ENCODE data around the gene CDK11A.
"Not testable (repeated sequence)": the region's sequence is repeated elsewhere in the genome, so short reads cannot be mapped to it uniquely, and the experiment has no call there.

The CDK11A gene

DNA sequence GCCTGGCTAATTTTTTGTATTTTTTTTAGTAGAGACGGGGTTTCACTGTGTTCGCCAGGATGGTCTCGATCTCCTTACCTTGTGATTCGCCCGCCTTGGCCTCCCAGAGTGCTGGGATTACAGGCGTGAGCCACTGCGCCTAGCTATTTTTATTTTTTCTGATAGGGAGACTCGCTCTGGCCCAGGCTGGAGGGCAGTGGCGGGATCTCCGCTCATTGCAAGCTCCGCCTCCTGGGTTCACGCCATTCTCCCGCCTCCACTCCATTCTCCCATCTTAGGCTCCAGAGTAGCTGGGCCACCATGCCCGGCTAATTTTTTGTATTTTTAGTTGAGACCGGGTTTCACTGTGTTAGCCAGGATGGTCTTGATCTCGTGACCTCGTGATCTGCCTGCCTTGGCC, 1.9 kb upstream of the CDK11A start:
- not testable (repeated sequence) for DNase-seq (ENCODE audit: low read depth in 1 of 2, low spot score in 1 of 2)

DNA sequence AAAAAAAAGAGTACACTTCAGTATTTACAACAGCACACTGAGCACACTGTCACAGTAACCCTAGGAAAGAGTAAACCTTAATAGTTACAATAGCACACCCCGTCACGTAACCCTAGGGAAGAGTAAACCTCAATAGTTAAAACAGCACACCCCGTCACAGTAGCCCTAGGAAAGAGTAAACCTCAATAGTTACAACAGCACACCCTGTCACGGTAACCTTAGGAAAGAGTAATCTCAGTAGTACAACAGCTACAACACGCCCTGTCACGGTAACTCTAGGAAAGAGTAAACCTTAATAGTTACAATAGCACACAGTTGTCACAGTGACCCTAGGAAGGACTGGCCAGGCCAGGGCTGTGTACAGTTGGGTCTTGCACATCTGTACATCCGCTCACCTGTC, 3.0 kb downstream of the CDK11A start:
- DNase-seq (ENCODE audit: low read depth in 1 of 2, low spot score in 1 of 2) = no peak

DNA sequence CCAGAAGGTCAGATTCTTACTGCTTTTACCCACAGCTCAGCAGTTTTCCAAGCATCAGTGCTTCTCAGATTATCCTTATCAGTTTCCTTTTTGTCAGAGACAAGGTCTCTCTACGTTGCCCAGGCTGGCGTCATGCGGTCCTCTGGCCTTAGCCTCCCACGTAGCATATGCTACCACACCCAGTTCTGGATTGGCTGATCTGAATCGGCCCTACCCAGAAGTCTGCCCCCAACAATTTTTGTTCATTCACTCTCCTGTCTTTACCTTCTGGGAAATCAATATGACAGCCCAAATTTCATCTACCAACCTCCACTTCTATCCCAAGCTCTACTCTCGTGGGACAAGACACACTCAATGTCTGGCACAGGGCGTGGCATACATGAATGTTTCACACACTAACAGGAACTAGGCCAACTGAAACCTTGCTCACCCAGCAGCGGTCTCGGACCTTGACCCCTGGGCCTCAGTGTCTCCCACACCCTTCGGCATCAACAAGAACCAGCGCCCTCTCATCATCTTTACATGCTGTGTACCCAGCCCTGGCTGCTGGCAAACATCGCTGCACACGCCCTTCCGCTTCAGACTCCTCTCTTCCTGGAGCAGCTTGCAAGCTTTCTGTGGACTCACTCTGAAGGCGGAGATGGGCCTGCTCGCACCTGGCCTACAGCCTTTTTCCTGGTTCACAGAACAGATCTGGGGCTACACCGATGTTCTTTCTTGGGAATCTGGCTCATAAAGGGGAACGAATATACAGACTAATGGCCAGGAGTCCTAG, 8.9 kb downstream of the CDK11A start:
- not testable (repeated sequence) for DNase-seq (ENCODE audit: low read depth in 1 of 2, low spot score in 1 of 2)

DNA sequence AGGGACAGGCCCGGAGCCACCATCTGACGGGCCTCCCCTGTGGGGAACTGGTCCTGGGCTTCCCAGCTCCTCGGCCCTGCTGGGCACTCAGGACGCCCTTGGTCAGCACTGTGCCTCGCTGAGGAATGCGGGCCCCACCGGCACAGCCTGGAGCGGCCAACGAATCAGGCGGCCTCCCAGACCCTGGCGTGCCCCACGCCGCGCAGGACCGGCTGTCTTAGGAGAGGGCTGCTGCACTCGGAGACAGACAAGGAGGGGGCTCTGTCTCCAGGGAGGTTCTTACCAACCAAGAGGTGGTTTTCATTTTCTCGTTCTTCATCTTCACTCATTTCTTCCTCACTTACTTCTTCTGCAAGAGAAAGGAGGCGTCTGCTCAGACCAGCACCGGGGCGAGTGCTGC, 16.3 kb downstream of the CDK11A start:
- not testable (repeated sequence) for DNase-seq (ENCODE audit: low read depth in 1 of 2, low spot score in 1 of 2)

DNA sequence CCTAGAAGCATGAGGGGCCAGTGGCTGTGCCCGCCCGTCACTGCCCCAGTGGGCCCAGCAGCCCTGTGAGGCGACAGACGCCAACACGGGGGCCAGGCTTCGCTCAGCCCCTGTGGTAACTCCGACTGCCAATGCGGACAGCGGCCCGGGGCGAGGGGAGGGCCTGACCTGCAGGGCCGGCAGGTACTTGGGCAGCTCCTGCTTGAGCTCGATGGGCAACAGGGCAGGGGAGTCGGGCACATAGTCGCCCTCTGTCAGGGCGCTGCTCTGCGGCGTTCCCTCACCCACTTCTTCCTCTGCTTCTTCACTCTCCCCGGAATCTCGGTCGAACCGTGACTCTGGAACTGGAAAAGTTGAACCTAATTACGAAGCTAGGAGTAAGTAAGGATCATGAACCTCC, 16.9 kb downstream of the CDK11A start:
- not testable (repeated sequence) for DNase-seq (ENCODE audit: low read depth in 1 of 2, low spot score in 1 of 2)

DNA sequence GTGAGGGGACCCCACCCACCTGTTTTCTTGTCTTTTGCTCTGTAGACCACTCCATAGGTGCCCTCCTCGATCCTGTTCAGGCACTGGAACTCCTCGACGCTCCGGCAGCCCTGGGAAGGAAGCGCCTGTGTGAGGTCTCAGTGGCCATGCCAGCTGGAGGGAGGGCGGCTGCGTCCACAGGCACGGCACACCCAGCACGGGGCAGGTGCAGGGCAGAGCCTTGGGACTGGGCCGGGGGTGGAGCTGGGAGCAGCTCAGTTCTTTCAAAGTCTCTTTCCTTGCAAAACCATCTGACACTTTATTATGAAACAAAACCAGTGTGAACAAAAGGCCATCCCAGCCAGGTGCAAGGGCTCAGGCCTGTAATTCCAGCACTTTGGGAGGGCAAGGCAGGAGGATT, 18.5 kb downstream of the CDK11A start:
- DNase-seq (ENCODE audit: low read depth in 1 of 2, low spot score in 1 of 2) = not testable (repeated sequence)

DNA sequence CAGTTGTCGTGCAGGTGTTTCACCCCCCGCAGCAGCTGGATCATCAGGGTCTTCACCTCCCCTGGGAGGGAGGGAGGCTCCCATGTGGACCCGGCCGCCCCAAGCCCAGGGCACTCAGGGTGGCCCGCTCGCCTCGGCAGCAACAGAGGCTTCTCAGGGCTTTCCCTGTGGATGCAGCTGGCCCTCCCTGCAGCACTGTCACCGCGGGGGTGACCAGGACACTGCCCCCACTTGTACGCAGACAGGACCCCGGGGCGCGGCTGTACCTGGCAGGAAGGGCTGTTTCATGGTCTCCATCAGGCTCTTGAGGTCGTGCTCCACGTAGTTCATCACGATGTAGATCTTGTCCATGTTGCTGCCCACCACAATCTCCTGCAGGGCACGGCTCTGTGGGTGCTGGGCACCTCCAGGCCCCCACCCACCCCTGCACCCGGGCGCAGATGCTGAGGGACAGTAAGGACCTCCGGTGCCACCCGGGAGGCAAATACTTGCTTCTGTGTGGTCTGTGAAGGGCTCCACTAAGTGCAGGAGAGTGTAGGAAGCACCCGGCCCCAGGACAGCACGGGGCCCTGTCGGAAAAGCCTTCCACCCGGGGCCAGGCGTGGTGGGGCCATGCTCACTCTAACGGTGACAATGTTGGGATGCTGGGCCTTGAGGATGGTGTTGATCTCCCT, 19.7 kb downstream of the CDK11A start:
- DNase-seq (ENCODE audit: low read depth in 1 of 2, low spot score in 1 of 2) = not testable (repeated sequence)

DNA sequence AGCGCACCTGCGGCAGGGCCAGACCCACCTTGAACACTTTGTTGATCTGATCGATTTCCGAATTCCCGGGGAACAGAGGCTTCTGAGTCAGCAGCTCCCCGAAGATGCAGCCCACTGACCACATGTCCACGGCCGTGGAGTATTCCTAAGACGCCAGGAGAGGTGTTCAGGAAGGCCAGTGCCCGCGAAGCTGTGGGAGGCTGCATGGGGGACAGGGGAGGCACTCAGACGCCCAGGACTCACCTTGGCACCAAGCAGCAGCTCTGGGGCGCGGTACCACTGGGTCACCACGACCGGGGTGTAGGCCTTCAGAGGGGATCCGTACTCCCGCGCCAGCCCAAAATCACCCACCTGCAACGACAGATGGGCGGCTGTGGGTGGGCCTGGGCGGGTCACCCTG, 20.4 kb downstream of the CDK11A start:
- no peak for DNase-seq (ENCODE audit: low read depth in 1 of 2, low spot score in 1 of 2)

DNA sequence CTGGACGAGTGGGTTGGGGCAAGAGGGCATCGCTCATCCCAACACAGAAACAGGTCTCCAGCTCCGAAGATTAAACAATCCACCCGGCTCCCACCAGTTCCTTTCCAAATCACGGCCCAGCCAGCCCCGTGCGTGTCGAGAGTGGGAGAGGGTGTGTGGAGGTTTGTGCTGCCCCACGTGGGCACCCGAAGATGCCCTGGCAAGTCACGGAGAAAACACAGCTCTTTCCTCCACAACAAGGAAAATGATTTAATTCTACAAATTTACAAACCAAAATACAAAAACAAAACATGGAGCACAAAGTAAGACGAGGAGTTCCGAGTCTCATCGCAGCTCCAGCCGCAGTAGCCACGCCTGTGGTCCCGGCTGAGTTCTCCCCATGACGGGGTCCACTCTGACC, 21.7 kb downstream of the CDK11A start:
- DNase-seq (ENCODE audit: low read depth in 1 of 2, low spot score in 1 of 2) = not testable (repeated sequence)

DNA sequence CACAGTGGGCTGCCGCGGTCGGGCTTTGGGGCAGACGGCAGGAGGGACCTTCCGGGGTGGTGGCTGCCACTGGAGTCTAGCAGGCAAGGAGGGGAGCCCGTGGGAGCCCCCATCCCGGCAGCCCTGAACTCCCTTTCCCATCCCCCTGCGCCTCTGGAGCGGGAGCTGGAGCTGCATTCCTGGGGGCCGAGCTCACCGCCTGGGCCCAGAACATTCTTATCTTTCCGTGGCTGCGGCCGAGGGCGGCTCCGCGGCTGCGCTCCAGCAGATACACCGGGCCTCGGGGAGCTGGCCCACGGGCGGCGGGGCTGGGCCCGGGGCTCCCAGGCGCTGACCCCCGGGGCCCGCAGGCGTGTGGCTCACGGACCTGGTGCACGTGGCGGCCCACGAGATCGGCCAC, 23.6 kb downstream of the CDK11A start:
- DNase-seq (ENCODE audit: low read depth in 1 of 2, low spot score in 1 of 2) = not testable (repeated sequence)

DNA sequence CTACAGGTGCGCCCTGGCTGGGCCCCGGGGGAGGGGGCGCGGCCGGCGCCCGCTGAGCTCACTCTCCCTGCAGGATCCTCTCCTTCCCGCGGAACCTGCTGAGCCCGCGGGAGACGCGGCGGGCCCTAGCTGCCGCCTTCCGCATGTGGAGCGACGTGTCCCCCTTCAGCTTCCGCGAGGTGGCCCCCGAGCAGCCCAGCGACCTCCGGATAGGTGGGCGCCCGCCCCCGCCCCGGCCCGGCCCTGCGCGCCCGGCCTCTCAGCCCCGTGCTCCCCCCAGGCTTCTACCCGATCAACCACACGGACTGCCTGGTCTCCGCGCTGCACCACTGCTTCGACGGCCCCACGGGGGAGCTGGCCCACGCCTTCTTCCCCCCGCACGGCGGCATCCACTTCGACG, 24.1 kb downstream of the CDK11A start:
- not testable (repeated sequence) for DNase-seq (ENCODE audit: low read depth in 1 of 2, low spot score in 1 of 2)

DNA sequence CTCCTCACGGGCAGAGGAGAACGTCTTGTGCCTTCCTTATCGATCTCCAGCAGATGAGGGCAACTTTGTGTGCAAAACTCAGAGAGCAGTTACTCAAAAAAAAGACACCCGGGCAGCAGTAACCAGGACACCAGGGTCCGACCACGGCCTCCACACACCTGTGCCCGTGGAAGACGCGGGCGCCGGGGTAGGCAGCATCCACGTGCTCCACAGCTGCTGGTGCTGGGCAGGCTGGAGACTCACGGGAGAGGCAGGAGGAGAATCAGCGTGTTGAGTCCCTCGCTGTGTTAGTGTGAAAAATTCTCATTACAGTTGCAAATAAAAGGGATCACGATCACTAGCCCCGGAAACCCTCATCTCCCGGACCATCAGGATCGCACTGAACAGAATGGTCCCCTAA, 25.1 kb downstream of the CDK11A start:
- not testable (repeated sequence) for DNase-seq (ENCODE audit: low read depth in 1 of 2, low spot score in 1 of 2)

DNA sequence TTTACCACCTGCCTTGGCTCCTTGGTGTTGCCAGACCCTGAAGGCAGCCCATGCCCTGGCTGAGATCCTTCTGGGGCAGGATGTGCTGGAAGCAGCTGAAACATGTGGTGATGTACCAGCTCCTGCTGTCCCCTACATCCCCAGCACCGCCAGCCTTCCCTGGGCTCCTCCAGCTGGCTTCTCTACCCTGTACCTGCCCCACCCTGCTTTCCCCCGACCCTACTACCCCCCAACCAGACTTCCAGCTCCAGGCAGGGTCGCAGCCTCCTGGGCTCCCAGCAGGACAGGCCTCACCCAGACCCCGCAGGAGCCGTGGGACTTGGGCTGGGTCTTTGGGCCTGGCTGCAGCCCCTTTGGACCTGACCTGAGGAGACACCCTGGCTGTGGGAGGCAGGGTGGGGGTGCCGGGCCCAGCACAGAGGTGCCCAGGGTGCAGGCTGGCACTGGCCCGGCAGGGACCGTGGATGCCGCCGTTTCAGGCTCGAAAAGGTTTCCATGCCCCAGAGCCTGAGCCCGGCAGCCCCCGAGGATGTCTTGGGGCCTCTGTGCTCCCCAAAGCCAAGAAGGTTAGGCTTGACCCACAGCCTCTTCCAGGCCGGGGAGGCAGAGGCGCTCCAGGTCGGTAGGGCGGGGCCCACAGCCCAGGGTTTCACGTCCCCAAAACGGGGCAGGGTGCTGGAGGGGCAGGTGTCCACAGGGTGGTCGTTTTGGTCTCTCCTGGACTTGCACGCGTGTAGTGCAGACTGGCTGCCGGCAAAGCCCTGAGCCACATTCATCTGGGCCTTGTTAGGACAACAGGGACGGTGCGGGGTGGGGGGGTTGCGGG, 26.6 kb downstream of the CDK11A start:
- DNase-seq (ENCODE audit: low read depth in 1 of 2, low spot score in 1 of 2) = not testable (repeated sequence)

DNA sequence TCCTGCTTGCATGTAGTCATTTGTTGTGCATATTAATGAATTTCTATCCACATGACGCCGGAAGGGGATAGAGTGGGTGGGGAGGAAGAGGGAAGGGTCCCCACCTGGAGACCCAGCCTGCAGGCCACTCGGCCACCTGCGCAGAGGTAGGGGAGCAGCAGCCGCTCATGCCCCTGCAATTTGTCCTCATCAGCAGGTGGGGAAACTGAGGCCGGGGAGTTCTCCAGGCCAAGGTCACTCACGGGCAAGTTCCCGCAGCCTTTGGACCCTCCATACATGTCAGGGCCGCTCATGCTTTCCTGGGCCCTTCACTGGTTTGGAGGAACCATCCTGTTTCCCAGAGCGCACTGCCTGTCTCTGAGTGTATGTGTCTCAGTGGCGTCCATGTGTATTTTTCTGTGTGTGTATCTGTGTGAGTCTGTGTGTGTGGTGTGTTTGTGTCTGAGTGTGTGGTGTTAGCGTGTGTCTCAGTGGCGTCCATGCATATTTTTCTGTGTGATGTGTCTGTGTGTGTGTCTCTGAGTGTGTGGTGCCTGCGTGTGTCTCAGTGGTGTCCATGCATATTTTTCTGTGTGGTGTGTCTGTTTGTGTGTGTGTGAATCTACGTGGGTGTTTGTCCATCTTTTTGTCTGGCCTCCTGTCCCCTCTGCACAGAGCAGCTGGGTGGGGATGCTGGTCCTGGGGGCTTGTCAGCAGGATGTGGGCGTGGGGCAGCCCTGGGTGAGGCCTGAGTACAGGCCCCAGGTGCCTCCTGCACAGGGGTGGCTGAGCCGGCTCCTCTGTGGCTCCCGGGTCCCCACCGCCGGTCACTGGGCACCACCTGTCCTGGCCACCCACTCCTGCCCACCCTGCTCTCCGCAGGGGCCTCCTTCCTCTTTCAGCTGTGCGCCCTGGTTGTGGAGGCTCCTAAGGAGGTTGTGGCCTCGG, 27.5 kb downstream of the CDK11A start:
- not testable (repeated sequence) for DNase-seq (ENCODE audit: low read depth in 1 of 2, low spot score in 1 of 2)

DNA sequence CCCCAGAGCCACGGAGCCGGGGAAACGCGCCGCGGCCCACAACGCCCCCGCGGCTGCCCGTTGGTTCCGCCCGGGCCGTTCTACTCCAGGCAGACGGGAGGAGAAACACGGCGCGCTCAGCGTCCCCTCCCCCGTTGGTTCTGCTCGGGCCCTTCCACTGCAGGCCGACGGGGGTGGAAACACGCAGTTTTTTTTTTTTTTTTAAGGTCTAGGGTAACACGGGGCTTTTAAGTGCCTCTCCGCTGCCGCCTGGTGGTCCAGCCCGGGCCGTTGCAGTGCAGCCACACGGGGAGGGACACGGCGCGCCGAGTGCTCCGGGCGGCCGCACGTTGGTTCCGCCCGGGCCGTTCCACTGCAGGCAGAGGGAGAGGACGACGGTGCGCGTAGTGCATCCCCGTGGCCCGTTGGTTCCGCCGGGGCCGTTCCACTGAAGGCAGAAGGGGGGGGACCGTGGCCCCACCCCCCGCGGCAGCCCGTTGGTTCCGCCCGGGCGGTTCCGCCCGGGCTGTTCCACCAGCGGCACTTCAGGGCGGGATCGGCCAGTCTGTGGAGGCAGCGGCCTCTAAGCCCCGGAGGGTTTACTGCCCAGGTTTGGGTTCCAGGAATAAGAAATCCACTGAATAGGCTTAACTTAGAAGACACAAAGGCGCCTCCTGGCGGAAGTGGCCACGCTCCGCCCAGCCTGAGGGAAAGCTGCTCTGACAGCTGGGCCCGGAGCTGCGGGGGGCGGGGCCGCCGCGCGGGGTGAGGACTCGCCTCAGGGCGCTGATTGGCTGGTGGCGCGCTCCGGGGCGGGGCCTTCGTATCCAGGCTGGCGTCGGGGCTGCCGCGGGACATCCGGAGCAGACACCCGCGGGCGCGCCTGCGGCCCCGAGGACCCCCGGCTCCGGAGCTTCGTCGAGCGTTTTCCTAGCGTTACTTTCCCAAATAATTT, 31.2 kb downstream of the CDK11A start, which contains the start of gene SLC35E2B:
Gene SLC35E2B, minus strand, starts transcription at position 82 of the 934 bp plus-strand sequence. CDS start 16,096 bp downstream, outside the sequence.
- peak; percentile 46 to 97 for DNase-seq (ENCODE audit: low read depth in 1 of 2, low spot score in 1 of 2)

DNA sequence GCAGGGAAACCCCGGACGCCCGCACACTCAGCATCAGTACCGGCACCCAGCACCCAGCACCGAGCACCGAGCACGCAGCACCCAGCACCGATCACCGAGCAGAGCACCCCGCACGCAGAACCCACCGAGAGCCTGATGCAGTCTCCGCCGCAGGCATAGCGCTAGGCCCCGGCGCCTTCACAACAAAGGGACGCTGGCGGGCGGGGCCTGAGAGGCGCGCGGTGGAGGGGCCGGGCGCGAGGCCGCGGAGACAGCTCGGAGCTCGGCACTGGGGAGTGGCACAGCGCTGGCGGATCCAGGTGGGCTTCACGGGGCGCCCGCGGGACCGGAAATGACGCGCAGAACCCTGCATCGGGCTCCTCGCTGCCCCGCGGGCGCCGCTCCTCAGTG, 31.8 kb downstream of the CDK11A start:
- DNase-seq (ENCODE audit: low read depth in 1 of 2, low spot score in 1 of 2) = peak in 1 of 2 donors; percentile 75

DNA sequence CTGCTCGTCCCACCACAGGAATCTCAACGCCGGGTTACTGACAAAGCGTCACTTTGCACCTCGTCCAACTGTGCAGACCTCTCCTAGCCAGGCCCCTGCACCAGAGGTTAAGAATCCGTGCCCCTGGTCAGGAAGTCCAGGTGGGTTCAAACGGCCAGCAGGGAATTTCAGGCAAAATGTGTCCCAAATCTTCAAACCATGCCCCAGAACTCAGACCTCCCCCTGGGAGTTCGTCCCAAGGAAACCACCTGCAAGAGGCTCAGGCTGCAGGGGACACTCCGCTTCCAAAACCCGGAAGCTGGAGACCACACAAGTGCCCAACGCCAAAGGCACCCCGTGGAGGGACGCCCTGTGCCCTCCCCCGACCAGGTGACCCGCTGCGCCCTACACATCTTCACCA, 32.7 kb downstream of the CDK11A start:
- DNase-seq (ENCODE audit: low read depth in 1 of 2, low spot score in 1 of 2) = not testable (repeated sequence)

DNA sequence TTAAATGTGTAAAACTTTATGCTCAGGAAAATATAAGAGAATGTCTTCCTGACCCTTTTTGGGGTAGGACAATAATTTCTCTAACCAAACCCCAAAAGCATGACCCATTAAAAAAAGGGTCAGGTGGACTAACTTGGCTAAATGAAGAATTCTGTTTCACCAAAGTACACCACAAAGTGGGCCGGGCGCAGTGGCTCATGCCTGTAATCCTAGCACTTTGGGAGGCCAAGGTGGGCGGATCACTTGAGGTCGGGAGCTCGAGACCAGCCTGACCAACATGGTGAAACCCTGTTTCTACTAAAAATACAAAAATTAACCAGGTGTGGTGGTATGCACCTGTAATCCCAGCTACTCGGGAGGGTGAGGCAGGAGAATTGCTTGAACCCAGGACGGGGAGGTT, 34.6 kb downstream of the CDK11A start:
- not testable (repeated sequence) for DNase-seq (ENCODE audit: low read depth in 1 of 2, low spot score in 1 of 2)

DNA sequence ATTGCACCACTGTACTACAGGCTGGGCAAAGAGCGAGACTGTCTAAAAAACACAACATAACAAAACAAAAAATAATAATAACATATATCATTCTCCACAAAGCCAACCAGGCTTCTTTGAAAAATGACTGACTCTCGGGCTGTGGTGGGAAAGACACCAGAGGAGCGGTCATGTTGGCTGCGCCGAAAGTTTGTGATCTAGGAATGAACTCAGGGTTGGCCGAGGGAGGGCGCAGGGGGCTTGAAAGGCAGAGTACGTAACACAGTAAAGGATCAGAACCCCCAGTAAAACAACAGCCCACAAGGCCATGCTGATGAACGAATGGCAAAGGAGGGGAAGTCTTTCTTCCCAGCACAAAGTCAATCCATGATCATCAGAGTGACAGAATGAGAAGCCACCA, 36.3 kb downstream of the CDK11A start:
- no peak for DNase-seq (ENCODE audit: low read depth in 1 of 2, low spot score in 1 of 2)

Measured in activated T-helper 1 cell treated with anti-CD3 and anti-CD28 coated beads, Interleukin-2, amount 50 U/mL, for 16 hours (primary cell).